Activated CD8-positive, alpha-beta memory T cell treated with anti-CD3 and anti-CD28 coated beads for 48 hours (primary cell): ENCODE measurements around the gene TAF1C.

ENCODE experiments used
- DNase-seq, 3 experiments: peaks; one replicate each; pipeline ENCODE4 v3.0.0-alpha.2; 2020; ENCODE audit warnings: low read depth in 2 of 3, low spot score in 2 of 3

The TAF1C gene

DNA sequence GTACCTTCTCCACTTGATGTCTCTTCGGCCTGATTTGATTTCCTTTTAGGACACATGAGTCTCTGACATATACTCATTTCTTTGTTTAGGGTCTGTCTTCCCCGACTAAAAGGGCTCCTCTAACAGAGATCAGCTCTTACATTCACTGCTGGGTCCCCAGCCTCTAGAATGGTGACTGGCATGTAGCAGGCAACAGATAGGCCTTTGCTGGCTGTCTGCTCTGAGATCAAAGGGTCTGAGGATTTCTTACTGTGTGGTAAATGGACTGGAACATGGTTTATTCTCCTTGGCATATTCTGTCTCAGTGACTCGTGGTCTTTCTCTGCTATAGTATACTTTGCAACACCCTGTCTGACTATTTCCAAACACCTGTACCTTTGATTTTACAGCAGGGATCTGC, 25.1 kb downstream of the TAF1C start:
- no peak for DNase-seq

DNA sequence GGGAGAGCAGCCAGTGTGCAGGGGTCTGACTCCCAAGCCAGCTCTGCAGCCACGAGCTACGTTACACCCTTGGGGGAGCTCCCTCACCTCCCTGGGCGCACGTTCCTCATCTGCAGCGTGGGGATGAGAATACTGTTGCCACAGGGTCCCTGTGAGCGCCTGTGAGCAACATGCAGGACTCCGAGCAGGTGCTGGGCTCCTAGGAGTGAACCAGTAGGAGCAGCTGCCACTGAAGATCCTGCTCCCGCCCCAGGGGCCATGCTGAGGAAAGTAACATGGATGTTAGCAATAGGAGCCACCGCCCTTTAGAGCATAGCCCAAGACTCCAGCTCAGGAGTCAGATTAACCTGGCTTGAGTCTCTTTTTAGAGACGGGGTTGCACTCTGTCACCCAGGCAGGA, 25.8 kb downstream of the TAF1C start:
- no peak for DNase-seq

DNA sequence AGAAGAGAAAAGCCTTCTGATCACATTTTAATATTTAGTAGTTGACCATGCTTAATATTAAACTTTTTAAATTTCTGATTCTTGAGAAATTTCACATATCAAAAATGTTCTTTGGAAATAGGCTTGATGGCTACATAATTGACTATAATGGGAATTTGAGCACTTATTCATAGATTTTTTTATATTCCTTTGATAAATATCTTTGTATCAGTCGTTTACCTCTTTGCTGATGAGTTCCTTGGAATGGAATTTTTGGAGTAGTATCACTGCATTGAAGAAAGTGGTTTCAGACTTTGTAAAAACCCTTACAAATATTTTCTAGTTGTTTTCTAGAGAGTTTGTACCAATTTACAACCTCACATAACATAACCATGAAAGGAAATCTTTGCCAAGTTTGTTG, 27.1 kb downstream of the TAF1C start:
- DNase-seq, result no peak

DNA sequence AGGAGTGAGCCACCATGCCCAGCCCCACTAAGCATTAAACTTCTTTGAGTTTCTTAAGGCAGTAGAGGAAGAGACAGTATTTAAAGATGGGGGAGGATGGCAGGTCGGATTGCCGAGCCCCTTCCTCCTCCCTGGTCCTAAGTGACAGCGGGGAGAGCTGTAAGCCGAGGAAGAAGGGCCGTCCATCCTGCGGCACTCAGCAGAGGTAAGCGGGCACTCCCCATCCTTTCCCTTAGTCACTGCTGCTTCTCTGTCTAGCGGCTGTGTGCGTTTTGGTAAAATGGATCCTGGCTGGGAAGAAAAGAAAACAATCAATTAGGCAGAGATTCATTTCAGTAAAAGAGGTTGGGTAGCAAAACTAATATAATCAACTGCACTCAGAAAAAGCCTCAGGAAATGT, 27.9 kb downstream of the TAF1C start:
- no peak for DNase-seq

DNA sequence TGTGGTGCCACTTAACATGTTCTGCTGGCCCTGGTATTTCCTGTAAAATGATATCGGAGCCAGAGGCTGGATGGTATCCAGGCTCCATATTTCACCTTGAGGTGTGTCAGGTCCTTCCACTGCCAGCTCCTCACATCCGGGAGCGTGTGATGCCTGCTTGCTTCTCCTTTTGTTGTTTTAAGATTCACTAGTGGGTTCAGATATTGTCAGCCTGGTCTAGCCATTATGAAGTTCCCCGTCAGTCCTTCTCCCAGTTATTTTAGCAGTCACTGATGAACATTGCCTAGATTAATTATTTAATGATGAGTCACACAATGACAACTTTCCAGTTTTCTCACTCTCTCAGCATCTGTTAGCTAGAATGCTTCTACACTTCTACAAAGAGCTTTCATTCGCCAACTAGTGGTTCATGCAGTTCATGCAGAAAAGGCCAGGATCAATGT, 30.5 kb downstream of the TAF1C start:
- DNase-seq, result no peak

DNA sequence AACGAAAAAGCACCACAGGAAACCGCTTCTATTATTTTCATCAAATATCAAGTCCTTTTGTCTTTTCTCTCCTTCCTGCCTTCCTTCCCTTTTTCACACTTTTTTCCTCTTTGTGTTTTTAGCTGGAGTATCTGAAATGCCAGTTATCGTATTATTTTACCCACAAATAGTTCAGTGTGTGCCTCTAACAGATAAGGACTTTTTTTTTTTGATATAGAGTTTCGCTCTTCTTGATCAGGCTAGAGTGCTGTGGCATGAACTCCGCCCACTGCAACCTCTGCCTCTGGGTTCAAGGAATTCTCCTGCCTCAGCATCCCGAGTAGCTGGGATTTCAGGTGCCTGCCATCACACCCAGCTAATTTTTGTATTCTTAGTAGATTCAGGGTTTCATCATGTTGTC, 31.1 kb downstream of the TAF1C start:
- no peak for DNase-seq

DNA sequence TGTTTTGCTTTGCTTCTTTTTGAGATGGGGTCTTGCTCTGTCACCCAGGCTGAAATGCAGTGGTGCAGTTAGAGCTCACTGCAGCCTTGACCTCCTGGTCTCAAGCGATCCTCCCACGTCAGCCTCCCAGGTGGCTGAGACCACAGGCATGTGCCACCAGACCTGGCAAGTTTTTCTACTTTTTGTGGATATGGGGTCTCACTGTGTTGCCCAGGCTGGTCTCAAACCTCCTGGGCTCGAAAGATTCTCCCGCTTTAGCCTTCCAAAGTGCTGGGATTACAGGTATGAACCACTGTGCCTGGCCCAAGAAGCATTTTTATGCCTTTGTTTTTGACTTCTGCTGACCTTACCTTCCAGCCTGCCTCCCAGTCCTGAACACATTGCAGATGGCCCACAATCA, 31.6 kb downstream of the TAF1C start:
- no peak for DNase-seq

DNA sequence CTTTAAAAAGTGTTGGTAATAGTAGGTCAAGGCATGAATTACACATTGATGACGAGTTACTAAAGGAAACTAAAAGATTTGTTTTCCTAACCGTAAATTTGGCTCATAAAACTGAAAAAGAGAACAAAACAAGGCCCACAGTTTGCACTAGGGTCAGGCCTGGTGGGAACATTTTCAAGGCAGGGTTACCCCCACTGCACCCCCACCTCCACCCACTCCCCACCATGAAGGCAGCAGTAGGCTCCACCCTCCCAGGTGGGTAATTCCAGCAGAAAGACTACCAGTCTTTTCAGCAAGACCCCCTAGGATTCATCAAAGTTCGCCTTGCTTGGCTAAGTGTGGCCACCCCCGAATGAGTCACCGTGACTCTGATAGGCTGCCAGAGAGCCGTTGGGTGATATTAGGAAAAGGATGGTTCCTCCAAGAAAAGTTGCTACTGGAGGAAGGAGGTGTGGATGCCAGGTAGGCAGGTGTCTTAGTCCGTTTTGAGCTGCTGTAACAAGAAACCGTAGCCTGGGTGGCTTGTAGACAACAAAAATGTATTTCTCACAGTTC, 33.1 kb downstream of the TAF1C start:
- DNase-seq, result no peak

DNA sequence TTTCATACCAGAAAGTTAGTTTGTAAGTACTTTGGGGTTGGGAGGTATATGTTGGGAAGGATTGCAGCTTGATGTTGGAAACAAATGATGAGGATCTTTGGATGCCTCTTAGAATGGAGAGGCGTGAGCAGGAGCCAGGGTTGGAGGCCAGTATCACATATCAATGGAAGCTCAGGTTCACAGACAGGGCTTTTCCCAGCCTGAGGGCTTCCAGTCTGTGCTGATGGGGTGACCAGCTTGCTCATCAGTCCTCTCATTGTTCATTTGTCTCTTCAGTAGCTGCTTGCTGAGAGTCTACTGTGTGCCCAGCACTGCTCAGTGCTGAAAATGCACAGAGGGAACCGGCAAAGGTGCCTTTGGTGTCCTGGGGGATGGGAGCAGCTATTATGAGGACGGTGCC, 35.9 kb downstream of the TAF1C start:
- no peak for DNase-seq

DNA sequence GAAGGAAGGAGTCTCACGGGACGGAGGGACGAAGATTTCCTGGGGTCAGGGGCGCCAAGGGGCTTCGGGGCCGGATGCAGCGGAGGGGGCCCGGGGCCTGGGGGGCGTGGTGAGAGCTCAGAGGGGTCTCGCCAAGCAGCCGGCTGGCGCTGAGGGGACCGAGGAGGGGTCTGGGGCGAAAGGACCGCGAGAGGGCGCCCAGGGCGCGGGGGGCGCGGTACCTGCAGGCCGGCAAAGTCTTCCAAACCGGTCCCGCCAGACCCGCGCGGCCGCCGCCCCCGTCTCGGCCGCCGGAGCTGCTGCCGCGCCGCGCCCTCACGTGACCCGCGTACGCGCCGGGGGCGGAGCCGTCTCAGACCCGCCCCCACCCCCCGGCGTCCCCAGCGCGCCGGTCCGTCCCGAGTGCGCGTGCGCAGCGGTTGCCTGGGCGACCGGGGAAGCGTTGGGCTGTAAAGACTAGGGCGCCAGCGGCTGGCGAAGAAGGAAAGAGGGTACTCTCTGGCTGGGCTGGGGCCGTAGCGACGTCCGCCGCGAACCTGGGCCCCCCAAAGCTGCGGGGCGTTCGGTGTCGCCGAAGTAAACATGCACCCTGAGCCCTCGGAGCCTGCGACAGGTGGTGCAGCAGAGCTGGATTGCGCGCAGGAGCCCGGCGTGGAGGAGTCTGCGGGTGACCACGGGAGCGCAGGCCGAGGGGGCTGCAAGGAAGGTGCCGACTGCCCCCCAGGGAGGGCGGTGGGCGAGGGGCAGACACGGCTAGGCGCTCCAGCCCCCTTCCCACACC, 41.8 kb downstream of the TAF1C start, which contains the start of the genes DNAAF1 and HSDL1:
Gene DNAAF1, plus strand, starts transcription at position 450 of the 781 bp plus-strand sequence. Its CDS starts 133 bp downstream, at position 583.
Gene HSDL1, minus strand, starts transcription at position 319 of the 781 bp plus-strand sequence. CDS start 13,856 bp downstream, outside the sequence.
- DNase-seq, result peak; percentile 90 to 96 (median 91)

DNA sequence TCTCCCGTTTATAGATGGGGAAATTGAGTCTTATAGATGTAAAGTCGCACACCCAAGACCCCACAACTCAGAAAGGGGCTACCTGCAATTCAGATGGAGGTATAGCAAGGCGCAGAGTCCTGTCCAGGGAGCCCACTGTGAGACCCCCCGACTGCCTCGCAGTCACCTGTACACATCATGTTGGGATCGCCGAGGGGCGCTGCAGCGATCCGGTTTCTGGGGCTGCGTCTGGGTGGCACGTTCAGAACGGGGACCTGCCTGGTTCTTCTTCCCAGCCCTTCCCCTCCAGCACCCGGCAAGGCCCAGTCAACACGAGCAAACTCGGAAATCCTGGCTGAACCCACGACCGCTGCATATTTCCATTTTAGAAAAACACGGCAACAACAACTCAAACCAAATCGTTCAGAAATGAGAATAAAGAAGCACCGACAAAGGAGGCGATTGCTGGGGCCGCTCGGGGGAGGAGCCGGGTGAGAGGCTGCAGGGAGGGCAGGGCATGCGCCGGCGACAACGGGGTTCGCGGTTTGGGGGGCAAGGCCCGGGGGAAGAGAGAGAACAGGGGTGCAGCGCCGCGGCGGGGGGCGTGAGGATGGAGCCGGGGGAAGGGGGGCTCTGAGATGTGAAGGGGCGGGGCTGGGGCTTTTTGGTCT, 42.5 kb downstream of the TAF1C start:
- peak in 2 of 3 experiments; percentile 13 to 17 for DNase-seq

DNA sequence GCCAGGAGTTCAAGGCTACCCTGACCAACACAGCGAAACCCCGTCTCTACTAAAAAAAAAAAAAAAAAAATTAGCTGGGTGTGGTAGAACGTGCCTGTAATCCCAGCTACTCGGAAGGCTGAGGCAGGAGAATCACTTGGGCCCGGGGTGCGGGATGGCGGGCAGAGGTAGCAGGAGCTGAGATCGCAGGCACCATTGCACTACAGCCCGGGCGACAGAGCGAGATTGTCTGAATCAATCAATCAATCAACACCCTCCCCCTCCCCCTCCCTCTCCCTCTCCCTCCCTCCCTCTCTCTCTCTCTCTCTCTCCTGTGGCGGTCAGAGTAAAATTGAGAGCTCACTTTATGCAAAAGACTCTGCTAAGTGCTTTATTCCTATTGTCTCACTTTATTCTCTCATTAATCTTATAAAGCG, 43.1 kb downstream of the TAF1C start:
- no peak for DNase-seq

DNA sequence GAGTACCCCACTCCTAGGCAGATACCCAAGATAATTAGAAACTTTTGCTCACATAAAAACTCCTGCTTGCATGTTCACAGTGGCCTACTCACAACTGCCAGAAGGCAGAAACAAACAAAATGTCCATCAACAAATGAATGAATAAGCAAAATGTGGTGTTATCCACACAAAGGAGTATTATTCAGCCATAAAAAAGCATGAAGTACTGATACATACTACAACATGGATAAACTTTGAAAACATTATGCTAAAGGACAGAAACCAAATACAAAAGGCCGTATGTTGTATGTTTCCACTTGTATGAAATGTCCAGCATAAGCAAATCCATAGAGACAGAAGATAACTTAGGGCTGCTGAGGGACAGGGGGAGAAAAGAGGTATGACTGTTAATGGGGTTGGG, 43.8 kb downstream of the TAF1C start:
- DNase-seq, result no peak

DNA sequence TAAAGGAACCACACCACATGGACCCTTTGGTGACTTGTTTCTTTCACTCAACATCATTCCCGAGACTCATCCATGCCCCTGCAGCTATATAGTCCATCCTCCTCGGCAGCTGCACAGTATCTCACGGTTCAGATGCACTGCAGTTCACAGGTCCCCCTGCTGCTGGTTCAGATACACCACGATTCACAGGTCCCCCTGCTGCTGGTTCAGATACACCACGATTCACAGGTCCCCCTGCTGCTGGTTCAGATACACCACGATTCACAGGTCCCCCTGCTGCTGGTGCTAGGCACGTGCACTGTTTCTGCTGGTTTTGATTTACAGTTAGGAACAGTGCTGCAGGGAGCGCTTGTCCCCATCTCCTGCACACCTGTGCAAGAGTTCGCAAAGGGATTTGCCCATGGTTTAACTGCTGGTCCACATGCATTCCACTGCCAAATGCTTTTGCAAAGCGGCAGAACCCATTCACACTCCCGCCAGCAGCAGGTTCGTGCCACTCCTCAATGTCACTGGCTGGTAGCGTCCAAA, 45.6 kb downstream of the TAF1C start:
- DNase-seq, result no peak

DNA sequence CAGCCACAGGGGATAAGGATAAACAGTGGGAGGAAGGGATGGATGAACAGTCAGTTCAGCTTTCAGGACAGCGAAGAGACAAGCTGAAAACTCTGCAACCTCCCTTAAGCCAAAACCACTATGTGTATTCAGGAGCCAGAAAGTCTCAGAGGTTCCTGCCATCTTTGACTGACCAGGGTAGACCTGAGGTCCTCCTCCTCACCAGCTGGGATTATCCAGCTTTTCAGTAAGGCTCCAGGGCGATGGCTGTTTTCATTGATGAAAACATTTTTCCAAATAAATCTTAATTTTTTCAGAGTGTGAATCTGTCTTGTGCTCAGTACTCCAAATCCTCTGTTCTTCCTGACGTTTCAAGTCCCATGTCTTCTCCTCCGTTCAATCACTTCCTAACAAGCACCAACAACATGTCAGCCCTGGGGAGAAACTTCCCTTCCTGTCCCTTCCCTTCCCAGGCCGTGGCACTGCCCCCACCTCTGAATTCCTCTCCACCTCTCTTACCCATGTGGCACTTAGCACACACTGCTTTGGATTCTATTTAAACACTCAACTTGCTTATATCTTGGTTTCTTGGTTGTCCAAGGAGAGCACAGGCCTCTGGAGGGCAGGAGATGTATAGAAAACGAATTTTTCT, 47.1 kb downstream of the TAF1C start:
- no peak for DNase-seq

DNA sequence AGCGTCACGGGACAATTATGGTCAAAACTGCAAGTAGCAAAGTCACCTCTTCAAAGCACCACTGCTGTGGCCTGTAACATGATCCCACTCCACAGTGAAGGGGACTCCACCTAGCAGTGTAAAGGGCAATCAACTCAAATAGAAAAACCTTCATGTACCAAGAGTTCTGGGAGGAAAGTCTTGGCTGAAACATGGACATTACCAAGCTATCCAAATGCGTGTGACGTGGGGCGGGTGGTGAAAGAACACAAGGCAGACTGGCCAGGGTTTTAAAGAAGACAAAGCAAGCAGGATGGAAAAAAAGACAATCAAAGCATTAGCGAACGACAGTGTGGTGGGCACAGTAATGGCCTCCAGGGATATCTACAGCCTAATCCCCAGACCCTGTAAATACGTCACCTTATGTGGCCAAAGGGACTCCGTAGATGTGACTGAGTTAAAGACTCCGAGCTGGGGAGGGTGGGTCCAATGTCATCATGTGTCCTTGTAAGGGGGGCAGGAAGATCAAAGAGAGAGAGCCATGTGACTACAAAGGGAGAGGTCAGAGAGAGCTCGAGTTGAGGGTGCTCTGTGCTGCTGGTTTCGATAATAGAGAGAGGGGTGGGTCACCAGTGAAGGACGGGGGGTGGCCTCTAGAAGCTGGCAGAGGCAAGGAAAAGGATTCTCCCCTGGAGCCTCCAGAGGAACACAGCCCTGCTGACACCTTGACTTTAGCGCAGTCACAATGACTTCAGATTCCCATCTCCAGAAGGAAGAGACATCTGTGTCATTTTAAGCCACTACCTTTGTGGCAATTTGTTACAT, 47.8 kb downstream of the TAF1C start:
- DNase-seq, result peak in 1 of 3 experiments; percentile 11

DNA sequence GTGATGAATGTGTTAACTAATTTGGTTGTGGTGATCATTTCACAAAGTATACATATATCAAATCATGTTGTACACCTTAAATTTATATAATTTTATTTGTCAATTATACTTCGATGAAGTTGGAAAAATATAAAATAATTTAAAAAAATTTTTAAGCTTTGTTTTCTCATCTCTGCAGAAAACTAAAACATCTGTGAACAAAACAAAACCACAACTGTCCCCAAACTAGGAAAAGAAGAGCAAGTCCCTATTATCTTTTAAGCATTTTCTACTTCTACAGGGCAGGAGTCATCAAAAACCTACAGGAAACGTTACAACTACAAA, 48.4 kb downstream of the TAF1C start:
- DNase-seq, result no peak

DNA sequence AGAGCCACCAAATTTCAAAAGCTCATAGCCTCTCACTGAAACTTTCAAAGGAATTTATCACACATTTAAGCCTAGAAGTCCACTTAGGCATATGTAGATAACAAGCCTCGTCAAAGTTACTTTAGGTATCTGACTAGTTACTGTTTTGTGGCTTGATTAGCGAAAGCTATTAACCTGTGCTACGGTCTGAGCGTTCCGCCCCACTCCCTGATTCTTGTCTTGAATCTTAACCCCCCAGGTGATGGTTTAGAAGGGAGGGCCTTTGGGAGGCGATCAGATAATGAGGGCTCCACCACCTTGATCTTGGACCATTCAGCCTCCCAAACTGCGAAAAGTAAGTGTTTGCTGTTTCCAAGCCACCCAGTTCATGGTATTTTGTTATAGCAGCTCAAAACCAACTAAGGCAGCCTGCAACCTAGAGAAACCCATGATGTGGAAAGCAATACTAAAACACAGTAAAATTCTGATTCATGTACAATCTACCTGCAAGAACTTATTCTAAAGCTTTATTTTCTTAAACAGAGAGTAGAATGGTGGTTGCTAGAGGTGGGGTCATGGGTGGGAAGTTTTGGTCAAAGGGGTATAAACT, 49.0 kb downstream of the TAF1C start:
- no peak for DNase-seq

DNA sequence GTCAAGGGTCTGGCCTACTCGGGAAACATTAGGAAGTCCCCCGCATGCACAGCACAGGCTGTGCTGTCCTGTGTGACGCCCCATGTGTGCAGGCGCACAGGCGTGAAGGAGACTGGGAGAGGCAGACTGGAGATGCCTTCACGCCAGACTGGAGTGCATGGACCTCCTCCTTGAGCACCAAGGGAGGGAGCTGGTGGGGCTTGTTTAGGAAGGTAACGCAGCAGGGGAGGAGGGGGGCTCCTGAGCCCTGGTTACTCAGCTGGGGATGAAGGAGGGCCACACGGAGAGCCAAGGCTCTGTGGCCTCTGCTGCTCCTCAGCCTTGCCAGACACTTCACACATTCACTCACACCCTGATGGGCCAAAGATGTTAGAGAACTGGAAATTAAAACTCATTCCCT, 49.6 kb downstream of the TAF1C start:
- DNase-seq, result no peak

DNA sequence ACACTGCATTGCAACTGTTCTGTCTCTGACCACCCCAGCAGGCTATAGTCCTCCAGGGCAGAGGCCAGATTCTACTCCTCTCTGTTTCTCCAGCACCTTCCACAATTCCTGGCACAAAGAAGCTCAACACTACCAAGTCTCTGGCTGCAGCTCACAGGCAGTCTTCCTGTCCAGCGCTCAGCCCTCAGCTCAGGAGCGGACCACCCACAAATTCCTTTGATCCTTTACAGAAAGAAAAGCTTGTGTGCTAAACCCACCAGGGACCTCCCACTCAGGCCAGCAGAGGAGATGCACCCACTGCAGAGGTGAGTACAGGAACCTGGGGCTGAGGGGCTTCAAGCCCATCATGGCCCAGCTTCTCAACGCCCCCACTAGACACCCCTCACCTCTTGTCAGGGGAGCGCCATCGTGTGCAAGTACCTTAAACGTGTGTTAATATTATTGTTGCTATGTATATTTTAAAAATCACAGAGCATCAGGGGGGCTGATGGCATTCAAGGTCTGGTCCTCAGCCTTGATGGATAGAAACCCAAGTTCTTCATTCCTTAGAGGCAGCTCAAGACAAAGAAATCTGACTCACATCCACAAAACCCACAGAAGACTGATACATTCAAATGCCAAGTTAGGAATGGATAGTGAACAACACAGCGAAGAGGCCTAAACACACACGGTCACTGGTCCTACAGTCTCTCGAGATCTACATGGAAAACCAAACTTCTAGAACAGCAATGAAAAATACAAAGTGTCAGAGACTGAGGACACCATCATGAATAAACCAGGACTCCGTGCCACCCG, 50.3 kb downstream of the TAF1C start:
- DNase-seq, result no peak
